ENCODE measurements around the gene NFASC. TPM values are rescaled to one million over a fixed set of nuclear protein-coding genes. Genes with fewer than 3 reads are reported as not detected.

Gene NFASC
- total and polyA plus RNA-seq, 4 donors = 0.23 to 5.4 (median 1.9) TPM

DNA sequence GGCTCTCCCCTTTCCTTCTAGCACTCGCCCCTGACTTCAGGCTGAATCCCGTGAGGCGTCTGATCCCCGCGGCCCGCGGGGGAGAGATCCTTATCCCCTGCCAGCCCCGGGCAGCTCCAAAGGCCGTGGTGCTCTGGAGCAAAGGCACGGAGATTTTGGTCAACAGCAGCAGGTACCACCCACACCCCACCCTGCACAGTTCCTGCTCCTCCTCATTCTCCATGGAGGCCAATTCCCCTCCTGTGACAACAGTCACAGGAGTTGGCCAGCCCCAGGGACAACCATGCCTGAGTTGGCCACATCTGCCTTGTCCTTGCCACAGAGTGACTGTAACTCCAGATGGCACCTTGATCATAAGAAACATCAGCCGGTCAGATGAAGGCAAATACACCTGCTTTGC lies 193.6 kb downstream of the NFASC start:
- Histone ChIP-seq H3K9me3 (ENCODE audit: control insufficient read depth in 4 of 4, low read length in 3 of 4) (no peaks in the 10 kb centered on the region), H3K27ac (ENCODE audit: low read depth in 1 of 2, low read length in 2 of 2) (no peak overlapping the region), H3K36me3 (ENCODE audit: control insufficient read depth in 4 of 4, insufficient read depth in 3 of 4, low read depth in 1 of 4, low read length in 3 of 4) (no peaks in the 10 kb centered on the region), H3K27me3 (ENCODE audit: control insufficient read depth in 4 of 4, insufficient read depth in 4 of 4, low read length in 3 of 4) (no peaks in the 10 kb centered on the region), H3K9ac (ENCODE audit: low read depth in 1 of 2, low read length in 2 of 2) (no peak overlapping the region), H3K4me3 (ENCODE audit: low read depth in 1 of 3, low read length in 3 of 3) (no peak overlapping the region), H3K4me1 (ENCODE audit: control insufficient read depth in 4 of 4, insufficient read depth in 4 of 4, low read length in 3 of 4) (peaks cover 0 to 3% (median 0%) of the 10 kb centered on the region in 4 donors)
- 91% methylated on average over 11 of the region's 11 CpGs for WGBS
- no peak for TF ChIP-seq YY1 (IDR thresholded peaks at IDR 0.05)
- TF ChIP-seq, protein P1, sequence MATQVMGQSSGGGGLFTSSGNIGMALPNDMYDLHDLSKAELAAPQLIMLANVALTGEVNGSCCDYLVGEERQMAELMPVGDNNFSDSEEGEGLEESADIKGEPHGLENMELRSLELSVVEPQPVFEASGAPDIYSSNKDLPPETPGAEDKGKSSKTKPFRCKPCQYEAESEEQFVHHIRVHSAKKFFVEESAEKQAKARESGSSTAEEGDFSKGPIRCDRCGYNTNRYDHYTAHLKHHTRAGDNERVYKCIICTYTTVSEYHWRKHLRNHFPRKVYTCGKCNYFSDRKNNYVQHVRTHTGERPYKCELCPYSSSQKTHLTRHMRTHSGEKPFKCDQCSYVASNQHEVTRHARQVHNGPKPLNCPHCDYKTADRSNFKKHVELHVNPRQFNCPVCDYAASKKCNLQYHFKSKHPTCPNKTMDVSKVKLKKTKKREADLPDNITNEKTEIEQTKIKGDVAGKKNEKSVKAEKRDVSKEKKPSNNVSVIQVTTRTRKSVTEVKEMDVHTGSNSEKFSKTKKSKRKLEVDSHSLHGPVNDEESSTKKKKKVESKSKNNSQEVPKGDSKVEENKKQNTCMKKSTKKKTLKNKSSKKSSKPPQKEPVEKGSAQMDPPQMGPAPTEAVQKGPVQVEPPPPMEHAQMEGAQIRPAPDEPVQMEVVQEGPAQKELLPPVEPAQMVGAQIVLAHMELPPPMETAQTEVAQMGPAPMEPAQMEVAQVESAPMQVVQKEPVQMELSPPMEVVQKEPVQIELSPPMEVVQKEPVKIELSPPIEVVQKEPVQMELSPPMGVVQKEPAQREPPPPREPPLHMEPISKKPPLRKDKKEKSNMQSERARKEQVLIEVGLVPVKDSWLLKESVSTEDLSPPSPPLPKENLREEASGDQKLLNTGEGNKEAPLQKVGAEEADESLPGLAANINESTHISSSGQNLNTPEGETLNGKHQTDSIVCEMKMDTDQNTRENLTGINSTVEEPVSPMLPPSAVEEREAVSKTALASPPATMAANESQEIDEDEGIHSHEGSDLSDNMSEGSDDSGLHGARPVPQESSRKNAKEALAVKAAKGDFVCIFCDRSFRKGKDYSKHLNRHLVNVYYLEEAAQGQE (IDR thresholded peaks at IDR 0.05) = no peak
- TF ChIP-seq, protein P2, sequence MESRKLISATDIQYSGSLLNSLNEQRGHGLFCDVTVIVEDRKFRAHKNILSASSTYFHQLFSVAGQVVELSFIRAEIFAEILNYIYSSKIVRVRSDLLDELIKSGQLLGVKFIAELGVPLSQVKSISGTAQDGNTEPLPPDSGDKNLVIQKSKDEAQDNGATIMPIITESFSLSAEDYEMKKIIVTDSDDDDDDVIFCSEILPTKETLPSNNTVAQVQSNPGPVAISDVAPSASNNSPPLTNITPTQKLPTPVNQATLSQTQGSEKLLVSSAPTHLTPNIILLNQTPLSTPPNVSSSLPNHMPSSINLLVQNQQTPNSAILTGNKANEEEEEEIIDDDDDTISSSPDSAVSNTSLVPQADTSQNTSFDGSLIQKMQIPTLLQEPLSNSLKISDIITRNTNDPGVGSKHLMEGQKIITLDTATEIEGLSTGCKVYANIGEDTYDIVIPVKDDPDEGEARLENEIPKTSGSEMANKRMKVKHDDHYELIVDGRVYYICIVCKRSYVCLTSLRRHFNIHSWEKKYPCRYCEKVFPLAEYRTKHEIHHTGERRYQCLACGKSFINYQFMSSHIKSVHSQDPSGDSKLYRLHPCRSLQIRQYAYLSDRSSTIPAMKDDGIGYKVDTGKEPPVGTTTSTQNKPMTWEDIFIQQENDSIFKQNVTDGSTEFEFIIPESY (IDR thresholded peaks at IDR 0.05) = no peak
- TF ChIP-seq, protein P3, sequence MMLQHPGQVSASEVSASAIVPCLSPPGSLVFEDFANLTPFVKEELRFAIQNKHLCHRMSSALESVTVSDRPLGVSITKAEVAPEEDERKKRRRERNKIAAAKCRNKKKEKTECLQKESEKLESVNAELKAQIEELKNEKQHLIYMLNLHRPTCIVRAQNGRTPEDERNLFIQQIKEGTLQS (IDR thresholded peaks at IDR 0.05) = no peak
- no peak for TF ChIP-seq EGR1 (IDR thresholded peaks at IDR 0.05; ENCODE audit: low read depth in 2 of 2)
- TF ChIP-seq HNF4G (IDR thresholded peaks at IDR 0.05) = no peak
- TF ChIP-seq SP1 (IDR thresholded peaks at IDR 0.05) = no peak
- no peak for TF ChIP-seq TAF1 (conservative IDR thresholded peaks at IDR 0.05)
- TF ChIP-seq, protein P4, sequence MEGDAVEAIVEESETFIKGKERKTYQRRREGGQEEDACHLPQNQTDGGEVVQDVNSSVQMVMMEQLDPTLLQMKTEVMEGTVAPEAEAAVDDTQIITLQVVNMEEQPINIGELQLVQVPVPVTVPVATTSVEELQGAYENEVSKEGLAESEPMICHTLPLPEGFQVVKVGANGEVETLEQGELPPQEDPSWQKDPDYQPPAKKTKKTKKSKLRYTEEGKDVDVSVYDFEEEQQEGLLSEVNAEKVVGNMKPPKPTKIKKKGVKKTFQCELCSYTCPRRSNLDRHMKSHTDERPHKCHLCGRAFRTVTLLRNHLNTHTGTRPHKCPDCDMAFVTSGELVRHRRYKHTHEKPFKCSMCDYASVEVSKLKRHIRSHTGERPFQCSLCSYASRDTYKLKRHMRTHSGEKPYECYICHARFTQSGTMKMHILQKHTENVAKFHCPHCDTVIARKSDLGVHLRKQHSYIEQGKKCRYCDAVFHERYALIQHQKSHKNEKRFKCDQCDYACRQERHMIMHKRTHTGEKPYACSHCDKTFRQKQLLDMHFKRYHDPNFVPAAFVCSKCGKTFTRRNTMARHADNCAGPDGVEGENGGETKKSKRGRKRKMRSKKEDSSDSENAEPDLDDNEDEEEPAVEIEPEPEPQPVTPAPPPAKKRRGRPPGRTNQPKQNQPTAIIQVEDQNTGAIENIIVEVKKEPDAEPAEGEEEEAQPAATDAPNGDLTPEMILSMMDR (IDR thresholded peaks at IDR 0.05; ENCODE audit: low read depth, low read length, missing input control) = no peak
- no peak for DNase-seq (ENCODE audit: low spot score)

DNA sequence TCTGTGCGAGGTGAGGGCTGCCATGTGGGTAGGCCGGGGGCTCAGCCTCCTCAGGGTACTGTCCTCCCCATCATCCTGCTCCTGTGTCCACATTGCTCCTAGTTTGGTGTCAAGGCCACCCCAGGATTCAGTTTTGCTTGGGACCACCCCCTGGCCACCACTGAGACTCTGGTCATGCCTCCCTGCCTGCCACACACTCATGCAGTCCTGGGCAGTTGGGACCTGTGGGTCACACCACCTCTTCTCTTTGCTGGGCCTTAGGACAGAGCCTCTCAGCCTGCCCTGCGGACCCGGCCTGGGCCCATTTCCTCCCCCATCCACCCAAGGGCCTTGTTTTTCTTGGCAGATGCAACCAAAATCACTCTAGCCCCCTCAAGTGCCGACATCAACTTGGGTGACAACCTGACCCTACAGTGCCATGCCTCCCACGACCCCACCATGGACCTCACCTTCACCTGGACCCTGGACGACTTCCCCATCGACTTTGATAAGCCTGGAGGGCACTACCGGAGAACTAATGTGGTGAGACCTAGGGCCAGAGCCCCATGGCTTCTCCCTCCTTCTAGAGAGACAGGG lies 194.2 kb downstream of the NFASC start:
- Histone ChIP-seq H3K36me3 (ENCODE audit: control insufficient read depth in 4 of 4, insufficient read depth in 3 of 4, low read depth in 1 of 4, low read length in 3 of 4) (no peaks in the 10 kb centered on the region), H3K27me3 (ENCODE audit: control insufficient read depth in 4 of 4, insufficient read depth in 4 of 4, low read length in 3 of 4) (no peaks in the 10 kb centered on the region), H3K27ac (ENCODE audit: low read depth in 1 of 2, low read length in 2 of 2) (no peak overlapping the region), H3K4me3 (ENCODE audit: low read depth in 1 of 3, low read length in 3 of 3) (no peak overlapping the region), H3K9ac (ENCODE audit: low read depth in 1 of 2, low read length in 2 of 2) (no peak overlapping the region), H3K9me3 (ENCODE audit: control insufficient read depth in 4 of 4, low read length in 3 of 4) (no peaks in the 10 kb centered on the region), H3K4me1 (ENCODE audit: control insufficient read depth in 4 of 4, insufficient read depth in 4 of 4, low read length in 3 of 4) (peaks cover 0 to 3% (median 0%) of the 10 kb centered on the region in 4 donors)
- WGBS = 92% methylated on average over 9 of the region's 9 CpGs
- no peak for DNase-seq (ENCODE audit: low spot score)
- TF ChIP-seq FOXA2 (IDR thresholded peaks at IDR 0.05) (no peak), EGR1 (IDR thresholded peaks at IDR 0.05; ENCODE audit: low read depth in 2 of 2) (no peak), FOXA1 (IDR thresholded peaks at IDR 0.05) (no peak), RXRA (IDR thresholded peaks at IDR 0.05) (no peak), HNF4A (conservative IDR thresholded peaks at IDR 0.05) (no peak), TAF1 (conservative IDR thresholded peaks at IDR 0.05) (no peak), RAD21 (IDR thresholded peaks at IDR 0.05) (no peak), SP1 (IDR thresholded peaks at IDR 0.05) (no peak), GABPA (IDR thresholded peaks at IDR 0.05 in 1 of 2, conservative IDR thresholded peaks at IDR 0.05 in 1 of 2) (no peak), NR2F2 (IDR thresholded peaks at IDR 0.05) (no peak), JUND (IDR thresholded peaks at IDR 0.05) (no peak), YY1 (IDR thresholded peaks at IDR 0.05) (no peak)
- TF ChIP-seq, protein P3 (IDR thresholded peaks at IDR 0.05) = no peak
- TF ChIP-seq, protein P1 (IDR thresholded peaks at IDR 0.05) = no peak
- TF ChIP-seq, protein P4 (IDR thresholded peaks at IDR 0.05; ENCODE audit: low read depth, low read length, missing input control) = no peak
